NOMO-1 treated with DMSO at 0.1 percent for 48 hours (cell line): Measurements from ENCODE around the gene ZNF778.

Experiments
- DNase-seq: peaks from one replicate; lab custom pipeline; 2025; ENCODE audit not compliant: unreplicated experiment; lab: John Stamatoyannopoulos, UW

Gene ZNF778

GRCh38 chr16:89275284-89275584 is 57.7 kb downstream of the ZNF778 start:
- no peak for DNase-seq

GRCh38 chr16:89275837-89276720 is 58.6 kb downstream of the ZNF778 start:
- DNase-seq = no peak

- DNase-seq = no peak
Measured at GRCh38 chr16:89277049-89277448, 59.5 kb downstream of the ZNF778 start.

GRCh38 chr16:89277641-89278341 is 60.3 kb downstream of the ZNF778 start:
- no peak for DNase-seq

- no peak for DNase-seq
Measured at GRCh38 chr16:89278441-89279240, 61.1 kb downstream of the ZNF778 start.

GRCh38 chr16:89279666-89280481 is 62.4 kb downstream of the ZNF778 start:
- DNase-seq = no peak

GRCh38 chr16:89280546-89281188 is 63.2 kb downstream of the ZNF778 start:
- DNase-seq = no peak

GRCh38 chr16:89281189-89281577 is 63.7 kb downstream of the ZNF778 start:
- DNase-seq = no peak

GRCh38 chr16:89281829-89282228 is 64.3 kb downstream of the ZNF778 start:
- DNase-seq = no peak

- DNase-seq = no peak
Measured at GRCh38 chr16:89282523-89282922, 65.0 kb downstream of the ZNF778 start.

GRCh38 chr16:89283449-89283848 is 65.9 kb downstream of the ZNF778 start:
- no peak for DNase-seq

- no peak for DNase-seq
Measured at GRCh38 chr16:89285381-89285780, 67.9 kb downstream of the ZNF778 start.

GRCh38 chr16:89286096-89286495 is 68.6 kb downstream of the ZNF778 start:
- DNase-seq = no peak
